Panc1 (cell line): ENCODE measurements around the gene FIBIN. TPM values are rescaled to one million over a fixed set of nuclear protein-coding genes. Genes with fewer than 3 reads are reported as not detected.

Experiments
- ATAC-seq: fragments of 200-7000 bp; cut with Tn5 transposase; 2 replicates; pipeline ENCODE4 v1.9.1; 2020; ENCODE audit warnings: mild to moderate bottlenecking, moderate library complexity
- BruUV-seq: library from RNA; stranded (reverse); fragments of 400-500 nt; replicated peaks from 2 replicates; lab custom pipeline; 2021; lab: Mats Ljungman, UMichigan
- CTCF ChIA-PET: fragments of 300-600 bp; sonication (Branson Sonifier 250); formaldehyde crosslinking; loops from one replicate; lab custom pipeline; 2022; ENCODE audit warnings: antibody characterized with exemption; lab: Charles Lee
- POLR2A ChIA-PET: fragments of 300-600 bp; sonication (Branson Sonifier 250); formaldehyde crosslinking; loops from one replicate; lab custom pipeline; 2022; ENCODE audit warnings: antibody characterized with exemption; lab: Charles Lee
- DNase-seq: peaks from one replicate; pipeline ENCODE4 v3.0.0-alpha.2; 2010; ENCODE audit warnings: low read depth, low spot score
- H3K27ac ChIP-seq: 2 replicates; pipeline ENCODE4 v1.5.1; 2011; ENCODE audit warnings: mild to moderate bottlenecking, low read length, inconsistent platforms
- H3K27me3 ChIP-seq: fragments of 200-500 bp; sonication (Bioruptor generic); 2 replicates; pipeline ENCODE4 v1.6.0; 2014; ENCODE audit warnings: low read length, inconsistent platforms; ENCODE audit not compliant: control insufficient read depth, insufficient read depth
- H3K36me3 ChIP-seq: fragments of 200-500 bp; sonication (Bioruptor generic); 2 replicates; pipeline ENCODE4 v1.5.1; 2014; ENCODE audit warnings: inconsistent platforms, mild to moderate bottlenecking, low read length, moderate library complexity; ENCODE audit not compliant: control insufficient read depth, insufficient read depth
- H3K4me1 ChIP-seq: 2 replicates; pipeline ENCODE4 v1.5.1; 2011; ENCODE audit warnings: inconsistent platforms, mild to moderate bottlenecking, low read length, moderate library complexity; ENCODE audit not compliant: control insufficient read depth, insufficient read depth
- H3K4me3 ChIP-seq, 2 experiments: 2 replicates each; pipeline ENCODE4 v1.5.1; 2011 to 2012; ENCODE audit warnings: low read depth in 2 of 2, low read length in 2 of 2, mild to moderate bottlenecking in 2 of 2, inconsistent platforms in 1 of 2, moderate library complexity in 1 of 2
- H3K9me3 ChIP-seq: fragments of 200-500 bp; sonication (Bioruptor generic); 2 replicates; pipeline ENCODE4 v1.5.1; 2014; ENCODE audit warnings: low read depth, mild to moderate bottlenecking, inconsistent platforms, low read length, moderate library complexity; ENCODE audit not compliant: control insufficient read depth, insufficient read depth
- CTCF ChIP-seq: fragments of 450-650 bp; IDR thresholded peaks from 2 replicates; pipeline ENCODE4 v1.5.1; 2017; ENCODE audit warnings: mild to moderate bottlenecking
- POLR2AphosphoS5 ChIP-seq: IDR thresholded peaks from 2 replicates; pipeline ENCODE4 v1.6.1; 2012; ENCODE audit warnings: mild to moderate bottlenecking, low read depth, low read length, moderate library complexity
- REST ChIP-seq, 2 experiments: IDR thresholded peaks; 2 replicates each; pipeline ENCODE4 v1.6.1; 2011 to 2012; ENCODE audit warnings: low read depth in 2 of 2, control low read depth in 1 of 2, low read length in 1 of 2, mild to moderate bottlenecking in 1 of 2, moderate library complexity in 1 of 2; ENCODE audit not compliant: insufficient read depth in 1 of 2
- SIN3A ChIP-seq: IDR thresholded peaks from 2 replicates; pipeline ENCODE4 v1.6.1; 2012; ENCODE audit warnings: low read depth, mild to moderate bottlenecking, low read length, moderate library complexity, borderline replicate concordance; ENCODE audit not compliant: insufficient read depth
- TCF7L2 ChIP-seq: IDR thresholded peaks from 2 replicates; pipeline ENCODE4 v1.6.1; 2011; ENCODE audit warnings: mild to moderate bottlenecking, low read depth, low read length, inconsistent platforms
- in situ Hi-C: cut with HindIII; loops from 2 replicates; pipeline ENCODE4 v1.10.0; 2016; ENCODE audit warnings: low sequenced_read_pairs, low pct_unique_long_range_greater_than_20kb
- intact Hi-C: fragments of 100-400 bp; cut with micrococcal nuclease; formaldehyde crosslinking; loops from one replicate; pipeline ENCODE4 v1.10.0; 2022; ENCODE audit not compliant: unreplicated experiment
- total RNA-seq: library from RNA; stranded (reverse); gene quantifications from one replicate; pipeline ENCODE4 v1.2.1, GENCODE V29; 2021; ENCODE audit not compliant: unreplicated experiment

FIBIN gene
- total RNA-seq, 1 experiment from 2014 or later: not detected

GRCh38 chr11:27039873-27040272 lies 46.0 kb downstream of the FIBIN start:
- CTCF ChIA-PET: no interaction called here
- no peaks in the 10 kb centered on the region for H3K27me3 ChIP-seq
- H3K9me3 ChIP-seq: no peaks in the 10 kb centered on the region
- no peak overlapping the region for H3K4me3 ChIP-seq
- no peak overlapping the region for H3K27ac ChIP-seq
- BruUV-seq: no TSS peak
- DNase-seq (no peak), ATAC-seq (no peak)
- H3K4me1 ChIP-seq: no peaks in the 10 kb centered on the region
- TF ChIP-seq SIN3A: no peak
- peak; percentile 15; the same call in 1 of the 2 replicates for TF ChIP-seq CTCF
- POLR2A ChIA-PET: no interaction called here
- in situ Hi-C loops: no loop called here
- intact Hi-C loops: no loop called here
- no peaks in the 10 kb centered on the region for H3K36me3 ChIP-seq

- no peak for TF ChIP-seq POLR2AphosphoS5
- no peak for TF ChIP-seq TCF7L2
- TF ChIP-seq CTCF: 0 out of 2 replicates have a peak, but pooled peaks have one; percentile 1
- intact Hi-C loops (no loop called here), in situ Hi-C loops (no loop called here)
- H3K27me3 ChIP-seq: no peaks in the 10 kb centered on the region
- BruUV-seq: no TSS peak
- no peaks in the 10 kb centered on the region for H3K4me1 ChIP-seq
- POLR2A ChIA-PET: no interaction called here
- H3K27ac ChIP-seq: no peak within 1 kb of the TSS
- no peak within 1 kb of the TSS for H3K4me3 ChIP-seq
- no peaks in the 10 kb centered on the region for H3K36me3 ChIP-seq
- CTCF ChIA-PET: no interaction called here
- no peaks in the 10 kb centered on the region for H3K9me3 ChIP-seq
- DNase-seq (no peak), ATAC-seq (no peak)
These were observed 46.6 kb downstream of the FIBIN start, which contains the start of gene BBOX1 for GRCh38 chr11:27040302-27041115. Gene BBOX1 (plus strand): TSS chr11:27040815. CDS start chr11:27055431, 14,616 bp downstream.

- H3K4me1 ChIP-seq: no peaks in the 10 kb centered on the region
- CTCF ChIA-PET: no interaction called here
- in situ Hi-C loops (no loop called here), intact Hi-C loops (no loop called here)
- POLR2A ChIA-PET: no interaction called here
- H3K27ac ChIP-seq: no peak overlapping the region
- H3K9me3 ChIP-seq: no peaks in the 10 kb centered on the region
- TF ChIP-seq POLR2AphosphoS5 (no peak), TCF7L2 (no peak), REST (IDR thresholded peaks at IDR 0.05; ENCODE audit: insufficient read depth in 1 of 2, low read depth in 2 of 2, low read length in 1 of 2) (no peak), CTCF (no peak)
- H3K27me3 ChIP-seq: no peaks in the 10 kb centered on the region
- H3K4me3 ChIP-seq: no peak overlapping the region
- no peaks in the 10 kb centered on the region for H3K36me3 ChIP-seq
- ATAC-seq (no peak), DNase-seq (no peak)
- BruUV-seq: no TSS peak
These were observed 47.4 kb downstream of the FIBIN start for GRCh38 chr11:27041141-27041899.
